Ecto neural progenitor cell (in vitro differentiated cells): ENCODE data around the gene ARL15.
"Not testable (repeated sequence)": the region's sequence is repeated elsewhere in the genome, so short reads cannot be mapped to it uniquely, and the experiment has no call there.

Experiments
- DNase-seq: peaks from one replicate; pipeline ENCODE4 v3.0.0-alpha.2; 2018; ENCODE audit warnings: low spot score

Gene ARL15

DNA sequence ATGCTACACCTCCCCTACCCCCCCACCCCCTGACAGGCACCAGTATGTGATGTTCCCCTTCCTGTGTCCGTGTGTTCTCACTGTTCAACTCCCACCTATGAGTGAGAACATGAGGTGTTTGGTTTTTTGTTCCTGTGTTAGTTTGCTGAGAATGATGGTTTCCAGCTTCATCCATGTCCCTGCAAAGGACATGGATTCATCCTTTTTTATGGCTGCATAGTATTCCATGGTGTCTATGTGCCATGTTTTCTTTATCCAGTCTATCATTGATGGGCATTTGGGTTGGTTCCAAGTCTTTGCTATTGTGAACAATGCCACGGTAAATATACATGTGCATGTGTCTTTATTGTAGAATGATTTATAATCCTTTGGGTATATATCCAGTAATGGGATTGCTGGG is 328.1 kb downstream of the ARL15 start:
- not testable (repeated sequence) for DNase-seq

DNA sequence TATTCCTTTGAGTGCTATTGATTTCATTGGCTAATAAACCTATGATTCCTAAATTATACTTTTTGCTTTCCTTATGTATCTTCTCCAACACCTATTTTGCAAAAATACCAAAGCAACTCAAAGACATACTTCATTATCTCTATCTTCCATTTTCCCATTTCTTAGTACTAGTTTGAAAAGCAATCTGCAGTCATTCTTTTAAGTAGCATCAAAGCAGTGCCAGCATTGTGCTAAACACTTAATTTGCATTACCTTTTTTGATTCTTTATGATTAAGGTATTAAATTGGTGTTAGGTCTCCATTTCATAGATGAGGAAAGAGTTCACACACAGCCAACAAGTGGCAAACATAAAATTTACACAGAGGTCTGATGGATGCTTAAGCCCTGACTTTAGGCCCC is 330.3 kb downstream of the ARL15 start:
- no peak for DNase-seq

DNA sequence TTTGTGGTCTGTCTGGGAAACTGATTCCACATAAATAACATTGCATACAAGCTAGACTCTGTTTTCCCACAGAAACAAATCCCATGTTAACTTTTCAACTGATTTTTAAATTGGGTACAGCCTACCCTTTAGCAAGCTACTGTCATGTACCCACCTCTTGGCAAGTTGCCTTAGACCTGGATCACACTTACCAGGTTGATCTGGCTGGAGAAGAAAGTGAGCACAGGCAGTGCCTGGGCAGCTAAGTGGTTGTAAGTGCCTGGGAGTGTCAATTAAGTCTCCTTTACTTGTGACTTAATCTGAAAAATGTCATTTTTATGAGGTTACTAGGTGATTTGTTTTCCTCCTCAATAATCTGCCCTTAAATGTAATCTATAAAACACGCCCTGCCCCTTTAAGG is 336.4 kb downstream of the ARL15 start:
- no peak for DNase-seq

DNA sequence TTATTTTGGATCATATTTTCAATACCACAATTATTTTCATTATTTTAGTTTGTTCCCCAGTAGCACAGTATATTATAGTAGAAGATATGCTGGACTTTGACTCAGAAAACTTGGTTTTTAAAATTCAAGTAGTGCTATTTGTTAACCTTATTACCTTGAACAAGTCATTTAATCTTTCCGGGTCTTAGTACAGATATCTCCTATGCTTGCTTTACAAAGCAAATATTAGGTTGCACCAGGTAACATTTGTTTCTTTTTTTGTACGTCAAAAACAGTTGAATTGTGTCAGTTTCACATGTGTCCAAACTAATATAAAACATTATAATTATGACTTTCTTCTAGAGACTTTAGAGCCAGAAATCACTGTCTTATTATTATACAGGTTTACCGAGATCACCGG is 338.1 kb downstream of the ARL15 start:
- no peak for DNase-seq

DNA sequence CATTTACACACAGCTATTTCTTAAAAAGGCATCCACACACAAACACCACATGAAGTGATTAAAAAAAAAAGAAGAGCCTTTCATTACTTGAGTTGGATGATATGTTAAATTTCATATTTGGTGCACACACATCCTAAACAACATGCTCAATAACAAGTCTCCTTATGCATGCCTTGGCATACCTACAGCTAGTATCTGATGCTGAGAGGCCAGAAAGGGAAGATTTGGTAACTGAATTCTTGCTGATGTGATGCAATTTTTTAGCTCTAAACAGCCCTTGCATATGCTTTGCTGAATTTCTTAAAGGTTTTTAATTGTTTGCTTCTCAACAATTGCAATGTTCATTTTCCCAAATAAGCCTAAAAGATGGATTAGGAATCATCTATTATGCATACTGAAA is 338.8 kb downstream of the ARL15 start:
- DNase-seq: no peak

DNA sequence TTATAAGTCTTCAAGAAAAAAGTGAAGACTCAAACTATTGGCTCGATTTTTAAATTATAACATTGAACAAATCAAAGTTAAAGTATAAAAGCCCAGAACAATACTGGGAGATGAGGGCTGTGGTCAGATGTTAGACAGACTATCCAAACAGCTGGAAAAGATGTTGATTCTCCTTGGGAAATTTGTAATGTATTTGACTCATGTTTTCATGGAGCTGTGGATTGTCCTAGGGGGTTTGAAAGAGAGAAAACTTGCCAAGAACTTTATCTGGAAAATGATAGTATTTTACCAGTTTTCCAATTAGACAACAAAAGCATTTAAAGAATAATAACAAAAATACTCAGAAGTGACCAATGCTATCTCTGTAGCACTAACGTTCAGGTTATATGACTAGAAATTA is 339.2 kb downstream of the ARL15 start:
- no peak for DNase-seq

DNA sequence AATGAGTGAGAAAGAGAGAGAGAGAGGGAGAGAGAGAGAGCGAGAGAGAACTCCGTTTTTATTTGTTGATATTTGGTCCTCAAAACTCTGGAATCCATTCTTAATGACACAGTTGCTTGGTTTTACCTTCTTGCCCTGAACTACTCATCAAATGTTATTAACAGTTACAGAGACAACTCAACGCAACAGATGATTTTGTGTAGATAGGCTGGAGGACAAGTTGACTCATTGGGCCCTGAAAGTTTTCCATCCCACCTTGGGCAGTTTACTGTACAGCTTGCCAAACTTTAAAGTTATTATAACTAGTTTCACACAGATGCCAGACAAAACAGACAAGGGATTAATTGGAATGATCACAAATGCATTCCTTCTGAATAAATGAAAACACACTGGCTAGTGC is 339.9 kb downstream of the ARL15 start:
- DNase-seq: no peak

DNA sequence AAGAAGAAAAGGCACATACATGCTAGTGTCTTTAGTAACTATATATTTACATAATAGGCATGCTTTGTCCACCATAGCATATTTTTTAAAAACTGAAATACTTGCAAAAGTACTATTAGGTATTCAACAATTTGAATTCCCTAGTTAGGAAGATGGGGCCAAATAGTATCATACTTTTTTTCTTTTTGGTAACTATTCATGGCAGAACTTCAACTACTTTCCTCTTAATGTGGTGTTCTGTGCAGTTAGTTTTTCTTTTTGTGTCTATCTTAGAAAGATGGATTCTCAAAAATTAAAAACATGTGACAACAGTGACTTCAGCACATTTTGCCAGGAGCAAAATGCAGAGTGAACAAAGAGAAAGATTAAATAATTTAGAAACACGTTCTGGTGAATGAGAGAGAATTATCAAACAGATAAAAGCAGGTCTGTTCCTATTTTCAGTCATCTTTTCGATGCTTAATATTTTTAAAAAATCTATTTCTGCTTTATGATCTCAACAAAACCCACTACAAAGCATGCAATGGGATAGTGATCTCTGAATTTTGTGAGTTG is 341.1 kb downstream of the ARL15 start:
- no peak for DNase-seq

DNA sequence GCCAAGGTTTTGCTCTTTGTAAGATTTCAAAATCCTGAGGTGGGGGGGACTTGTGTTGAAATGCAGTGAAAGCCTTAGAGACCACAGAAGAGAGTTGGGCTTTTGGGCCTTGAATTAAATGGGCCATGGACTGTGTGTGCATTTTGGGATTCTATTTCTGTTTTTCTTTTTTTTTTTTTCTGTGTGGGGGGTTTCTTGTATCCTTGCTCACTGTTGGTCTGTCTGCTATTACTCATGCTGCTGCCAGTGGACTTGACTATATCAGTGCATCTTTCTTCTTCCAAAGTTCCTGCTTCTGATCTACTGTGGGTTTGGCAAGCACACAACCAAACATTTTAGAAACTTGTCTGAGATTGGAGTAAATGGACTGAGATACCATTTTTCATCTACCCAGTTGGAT is 344.9 kb downstream of the ARL15 start:
- DNase-seq: no peak

DNA sequence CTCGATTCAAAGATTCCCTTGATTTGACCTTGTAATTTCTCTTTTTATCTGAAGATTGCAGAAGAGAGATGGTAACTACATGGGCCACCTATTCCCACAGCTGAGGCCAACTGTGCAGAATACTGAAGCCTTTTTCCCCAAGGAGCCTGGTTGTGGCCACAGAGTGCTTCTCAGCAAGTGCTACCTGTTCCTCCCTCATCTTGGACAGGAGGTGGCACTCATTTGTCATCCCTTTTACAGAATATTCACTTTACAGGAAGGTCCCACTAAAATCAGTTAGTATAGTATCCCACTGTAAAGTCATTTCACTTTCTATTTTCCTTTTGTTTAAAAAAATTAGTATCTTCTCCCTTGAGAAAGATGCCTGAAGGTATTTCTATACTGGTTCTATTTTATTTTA is 346.4 kb downstream of the ARL15 start:
- DNase-seq: no peak

DNA sequence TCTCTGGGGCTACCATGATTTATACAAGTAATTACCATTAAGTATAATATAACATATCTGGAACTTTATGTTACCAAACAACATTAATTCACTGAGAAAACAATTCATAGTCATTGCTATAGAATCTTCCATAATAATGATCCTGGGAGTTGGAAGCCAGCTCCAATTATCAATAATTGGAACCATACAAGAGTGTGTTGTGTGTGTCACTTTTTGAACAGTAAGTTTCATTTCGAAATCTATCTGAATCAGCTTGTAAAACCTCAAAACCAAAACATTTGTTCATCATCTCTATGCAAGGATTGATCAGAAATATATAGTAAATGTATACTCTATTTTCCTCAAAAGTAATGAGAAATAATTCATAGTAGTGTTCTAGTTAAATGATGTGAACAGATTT is 348.1 kb downstream of the ARL15 start:
- DNase-seq: no peak

DNA sequence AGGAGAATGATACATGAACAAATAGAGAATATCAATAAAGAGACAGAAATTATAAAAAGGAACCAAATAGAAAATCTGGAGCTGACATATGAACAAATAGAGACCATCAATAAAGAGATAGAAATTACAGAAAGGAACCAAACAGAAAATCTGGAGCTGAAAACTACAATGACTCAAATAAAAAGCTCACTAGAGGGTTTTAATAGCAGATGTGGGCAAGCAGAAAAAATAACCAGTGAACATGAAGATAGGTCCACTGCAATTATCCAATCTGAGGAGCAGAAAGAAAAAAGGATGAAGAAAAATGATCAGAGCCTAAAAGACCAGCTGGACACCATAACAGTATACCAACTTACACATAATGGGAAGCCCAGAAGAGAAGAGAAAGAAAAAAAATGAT is 353.7 kb downstream of the ARL15 start:
- DNase-seq: no peak

DNA sequence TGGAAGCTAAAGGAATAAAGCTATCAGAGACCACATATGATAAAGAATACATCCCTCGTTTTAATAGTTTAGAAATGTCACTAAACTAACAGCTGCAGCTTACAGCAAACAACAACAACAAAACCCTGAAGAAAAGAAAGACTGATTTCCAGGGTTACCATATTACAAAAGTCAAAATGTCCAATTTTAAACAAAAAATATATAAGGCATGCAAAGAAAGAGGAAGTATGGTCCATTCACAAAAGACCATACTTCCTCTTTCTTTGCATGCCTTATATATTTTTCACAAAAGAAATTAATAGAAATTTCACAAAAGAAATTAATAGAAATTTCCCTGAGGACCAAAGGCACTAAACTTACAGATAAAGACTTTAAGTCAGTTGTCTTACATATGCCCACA is 354.2 kb downstream of the ARL15 start:
- DNase-seq: no peak

DNA sequence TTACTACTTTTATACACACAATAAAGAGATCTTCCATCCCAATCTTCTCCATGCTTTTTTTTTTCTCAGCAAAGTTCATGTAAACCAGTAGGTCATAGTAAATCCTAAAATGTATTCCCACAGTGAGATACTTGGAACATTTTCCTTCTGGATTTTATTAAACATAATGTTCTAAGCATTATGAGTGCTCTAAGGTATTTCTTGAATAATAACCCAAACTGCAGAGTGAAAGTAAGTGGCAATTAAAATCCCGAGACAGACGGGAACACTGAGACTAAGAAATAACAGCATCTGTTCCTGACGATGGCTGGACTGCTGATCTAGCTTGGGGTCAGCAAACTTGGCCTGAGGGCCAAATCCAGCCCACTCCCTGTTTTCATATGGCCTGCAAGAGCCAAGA is 359.8 kb downstream of the ARL15 start:
- DNase-seq: no peak

DNA sequence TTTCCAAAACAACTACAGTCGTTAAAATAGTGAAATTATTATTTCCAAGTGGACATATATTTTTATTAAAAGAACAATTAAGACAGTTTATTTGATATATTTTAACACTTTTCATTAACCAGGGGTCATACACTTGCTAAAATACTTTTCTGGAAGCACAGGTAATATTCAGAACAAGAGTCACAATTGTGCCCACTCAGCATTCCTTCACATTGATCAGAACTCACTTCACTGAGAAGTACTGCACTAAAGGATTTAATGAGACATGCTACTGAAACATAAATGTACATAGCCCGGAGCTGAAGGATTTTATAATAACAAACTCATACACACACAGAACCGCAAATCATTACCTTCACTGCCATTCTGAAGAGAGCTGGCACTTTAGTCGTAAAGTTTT is 361.8 kb downstream of the ARL15 start:
- DNase-seq: no peak

DNA sequence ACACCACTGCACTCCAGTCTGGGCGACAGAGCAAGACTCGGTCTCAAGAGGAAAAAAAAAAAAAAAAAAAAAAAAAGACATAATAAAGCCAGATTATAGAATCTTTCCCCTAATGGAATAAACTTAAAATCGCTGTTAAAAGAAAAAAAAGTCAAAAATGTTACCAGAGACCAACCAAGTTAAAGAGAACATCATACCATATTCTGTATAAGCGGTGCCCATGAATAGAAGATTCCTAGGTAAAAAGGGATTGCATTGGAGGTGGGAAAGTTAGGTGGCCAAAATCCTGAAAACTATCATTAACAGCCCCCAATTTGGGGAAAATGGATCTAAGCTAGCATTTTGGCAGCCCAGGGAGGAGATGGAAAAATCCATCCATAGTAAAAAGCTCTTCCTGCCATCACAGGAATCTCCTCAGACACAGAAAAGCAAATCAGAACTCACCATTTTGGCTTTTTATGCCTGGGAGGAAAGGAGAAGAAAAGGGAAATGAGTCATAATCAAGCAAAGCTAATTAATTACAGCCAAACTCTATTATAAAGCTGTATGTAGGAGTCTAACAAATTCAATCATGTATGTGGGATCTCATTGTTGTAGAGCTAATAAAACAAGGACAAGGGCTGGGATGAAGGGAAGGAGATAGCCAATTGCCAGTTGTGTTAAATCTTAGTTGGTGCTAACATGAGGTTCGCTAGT is 363.8 kb downstream of the ARL15 start:
- DNase-seq: no peak

DNA sequence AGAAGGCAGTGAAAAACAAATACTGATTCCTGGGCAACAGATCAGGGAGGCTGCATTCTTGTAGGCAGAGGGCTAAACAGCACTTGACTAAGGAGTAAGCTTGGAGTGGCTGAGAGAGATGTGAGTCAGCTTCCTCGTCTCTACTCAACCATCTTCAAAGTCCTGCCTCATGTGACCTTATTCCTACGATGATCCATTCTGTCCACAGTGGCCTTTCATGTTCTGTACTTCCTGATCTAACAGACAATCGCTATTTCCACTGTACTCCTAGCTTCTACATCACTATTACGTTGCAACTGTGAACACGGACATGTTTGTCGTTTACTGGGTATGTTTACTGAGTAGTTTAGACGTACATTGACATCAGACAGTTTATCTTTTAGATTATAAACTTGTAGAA is 365.4 kb downstream of the ARL15 start:
- DNase-seq: no peak

DNA sequence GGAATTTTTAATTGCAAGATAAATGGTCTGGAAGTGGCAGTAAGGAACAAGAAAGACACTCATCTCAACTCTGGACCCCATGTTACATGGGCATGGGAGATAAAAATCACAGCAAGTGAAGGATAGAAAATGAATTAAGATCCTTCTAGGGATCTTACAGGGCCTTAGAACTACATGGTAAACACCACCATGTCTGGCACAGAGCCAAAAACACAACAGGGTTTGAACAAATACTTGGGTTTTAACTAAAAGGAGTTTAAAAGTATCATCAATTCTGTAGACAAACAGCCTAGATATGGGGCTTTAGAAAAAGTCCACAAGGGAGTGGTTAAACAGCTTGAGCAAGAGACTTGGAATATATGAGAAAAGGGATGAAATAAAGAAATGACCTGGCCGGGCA is 366.4 kb downstream of the ARL15 start:
- DNase-seq: no peak

DNA sequence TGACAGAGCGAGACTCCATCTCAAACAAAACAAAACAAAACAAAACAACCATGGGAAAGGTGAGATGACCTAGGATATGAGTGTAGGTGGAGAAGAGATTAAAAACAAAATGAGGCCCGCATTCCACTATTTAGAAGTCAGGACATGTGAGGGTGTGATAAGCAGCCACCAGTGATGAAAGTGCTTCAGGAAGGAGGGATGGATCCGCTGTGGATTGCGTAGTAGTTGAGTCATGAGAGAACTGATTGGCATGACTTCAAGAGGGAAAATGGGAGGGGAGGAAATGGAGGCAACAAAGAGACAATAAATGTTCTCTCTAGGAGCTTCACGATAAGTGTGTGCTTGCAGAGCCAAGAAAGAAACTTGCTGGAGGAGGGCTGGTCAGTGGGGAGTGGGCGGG is 367.6 kb downstream of the ARL15 start:
- DNase-seq: no peak

DNA sequence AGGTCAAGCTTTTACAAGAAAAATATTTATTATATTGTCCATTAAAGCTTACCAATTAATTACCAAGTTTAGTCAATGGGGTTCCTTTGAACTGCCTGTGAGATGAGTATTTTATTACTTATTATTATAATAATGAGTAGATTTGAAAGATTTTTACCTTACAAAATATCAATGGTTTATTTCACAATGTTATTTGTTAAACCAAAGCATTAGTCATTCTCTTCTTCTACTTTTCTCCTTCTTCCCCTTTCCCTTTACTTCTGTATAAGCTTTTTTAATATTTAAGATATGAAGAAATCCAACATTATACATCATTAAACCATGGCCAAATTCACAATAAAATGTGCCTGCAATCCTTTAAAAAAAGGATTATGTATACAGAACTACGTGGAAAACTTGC is 369.5 kb downstream of the ARL15 start:
- no peak for DNase-seq

DNA sequence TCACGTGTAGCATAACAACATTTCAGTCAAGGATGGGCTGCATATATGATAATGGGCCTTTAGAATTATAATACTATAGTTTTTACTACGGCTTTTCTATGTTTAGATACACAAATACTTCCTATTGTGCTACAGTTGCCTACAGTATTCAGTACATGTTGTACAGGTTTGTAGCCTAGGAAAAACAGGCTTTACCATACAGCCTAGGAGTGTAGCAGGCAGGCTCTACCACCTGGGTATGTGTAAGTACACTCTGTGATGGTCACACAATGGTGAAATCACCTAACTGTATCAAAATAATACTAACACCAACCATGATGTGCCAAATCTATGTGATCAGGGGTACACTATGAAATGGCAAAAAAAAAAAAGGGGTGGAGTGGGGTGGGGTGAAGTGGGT is 372.9 kb downstream of the ARL15 start:
- DNase-seq: no peak

DNA sequence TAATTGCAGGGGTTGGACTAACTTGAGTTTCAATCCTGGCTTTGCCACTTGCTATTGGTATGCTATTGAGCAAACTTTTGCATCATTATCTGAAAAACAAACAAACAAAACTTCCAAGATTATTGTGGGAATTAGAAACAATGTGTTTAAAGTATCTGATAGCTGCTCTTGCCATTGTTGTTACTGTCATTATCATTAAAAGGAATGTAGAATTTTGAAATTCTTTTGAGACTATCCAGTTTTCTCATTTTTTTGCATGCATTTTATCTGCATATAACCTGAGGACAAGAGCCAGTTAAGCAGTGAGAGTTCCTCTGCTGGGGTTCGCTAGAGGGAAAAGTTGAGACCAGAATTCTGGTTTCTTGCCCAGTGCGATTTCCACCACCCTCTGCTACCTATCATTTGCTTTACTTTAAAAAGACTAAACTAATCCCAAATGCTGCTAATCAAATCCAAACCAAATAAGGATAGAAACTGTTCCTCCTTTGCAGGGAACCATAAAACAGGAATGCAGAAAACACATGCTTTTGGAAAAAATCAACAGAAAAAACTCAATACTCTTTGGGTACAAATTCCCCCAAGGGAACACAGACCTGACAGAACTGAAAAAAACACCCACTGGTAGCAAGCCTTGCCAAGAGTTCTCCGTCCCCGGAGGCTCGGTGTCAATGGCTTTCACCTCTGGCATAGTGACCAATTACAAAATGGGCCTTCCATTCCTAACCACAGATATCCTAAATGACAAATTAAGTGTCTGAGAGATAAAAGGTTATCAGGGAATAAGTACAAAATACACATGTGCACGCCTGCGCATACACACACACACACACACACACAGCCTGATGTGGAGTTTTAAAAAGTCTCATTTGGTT is 373.7 kb downstream of the ARL15 start:
- DNase-seq: no peak

DNA sequence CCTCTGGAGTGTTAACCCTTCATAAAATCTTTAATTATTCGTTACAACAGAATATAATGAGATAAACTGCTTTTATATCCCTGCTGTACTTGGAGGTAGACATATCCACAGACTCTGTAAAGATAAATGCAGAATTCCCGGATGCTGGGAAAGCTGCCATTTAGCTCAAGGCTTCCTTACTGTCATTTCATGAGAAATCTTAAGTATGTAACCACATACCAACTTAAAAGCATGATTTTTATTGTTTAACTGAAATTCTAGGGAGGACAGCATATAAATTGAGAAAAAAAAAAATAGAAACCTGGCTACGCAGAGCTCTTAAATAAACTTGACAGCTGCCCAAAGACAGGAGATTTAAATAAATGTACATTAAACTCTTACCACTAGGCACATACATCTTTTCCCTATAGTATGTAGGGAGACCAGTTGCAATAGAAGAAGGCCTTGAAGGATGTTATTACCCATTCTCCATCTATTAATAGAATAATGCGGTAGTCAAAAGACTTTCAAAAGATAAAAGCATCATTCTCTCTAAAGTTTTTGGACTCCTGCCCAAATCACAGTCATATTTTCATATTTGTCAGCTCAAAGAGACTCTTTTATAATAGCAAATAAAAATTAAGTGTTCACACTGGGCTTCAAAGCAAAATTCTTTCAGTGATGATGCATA is 376.1 kb downstream of the ARL15 start:
- DNase-seq: no peak
